ENCODE results near the gene ZNF441.

GRCh38 chr19:11783767-11784166 is 17.0 kb downstream of the ZNF441 start:
- TF ChIP-seq HMGXB4 (CRISPR knock-in tag; IDR thresholded peaks at IDR 0.05) (no peak), CTCF (IDR thresholded peaks at IDR 0.05) (no peak), USF2 (CRISPR knock-in tag; IDR thresholded peaks at IDR 0.05) (no peak), ATF6 (CRISPR knock-in tag; IDR thresholded peaks at IDR 0.05) (no peak), E2F5 (CRISPR knock-in tag; IDR thresholded peaks at IDR 0.05) (no peak)
